ENCODE results near the gene SMCO3.
A peak's percentile ranks its signal among the peaks of the same experiment; 100 is the strongest.

The SMCO3 gene

DNA sequence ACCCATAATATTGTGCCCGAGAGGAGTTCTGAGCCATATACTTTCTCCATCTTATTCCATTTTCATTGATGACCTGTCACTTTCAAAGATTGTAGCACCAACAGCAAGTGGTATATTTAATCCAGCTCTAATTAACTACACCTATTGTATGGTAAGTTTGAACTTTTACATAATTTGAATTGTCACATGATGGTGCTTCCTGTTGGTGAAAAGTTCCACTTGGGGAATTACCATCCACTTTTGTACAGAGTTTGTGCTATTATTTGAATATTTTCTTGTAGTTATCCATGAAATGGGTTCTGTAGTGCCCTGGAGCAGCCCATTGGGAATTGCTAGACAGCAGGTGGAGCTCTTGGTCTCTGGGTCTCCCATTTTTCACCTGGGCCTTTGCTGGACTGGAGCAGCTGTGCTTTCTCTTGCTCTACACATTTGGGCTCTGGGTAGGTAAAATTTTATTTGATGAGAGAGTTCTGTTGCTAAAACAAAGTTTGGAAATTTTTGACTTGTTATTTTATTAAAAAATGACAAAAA is 3.0 kb downstream of the SMCO3 start:
- Histone ChIP-seq H3K36me3 (ENCODE audit: control insufficient read depth in 4 of 4, insufficient read depth in 4 of 4, low read length in 3 of 4) (no peaks in the 10 kb centered on the region), H3K27ac (ENCODE audit: insufficient read depth in 1 of 2, low read depth in 1 of 2, low read length in 2 of 2, poor library complexity in 1 of 2, severe bottlenecking in 2 of 2) (no peak overlapping the region), H3K4me1 (ENCODE audit: control extremely low read depth in 1 of 4, control insufficient read depth in 4 of 4, insufficient read depth in 4 of 4, low read length in 3 of 4) (peaks cover 0 to 2% (median 0%) of the 10 kb centered on the region in 4 experiments), H3K4me3 (ENCODE audit: control insufficient read depth in 1 of 7, extremely low read depth in 1 of 7, insufficient read depth in 4 of 7, low read depth in 2 of 7, low read length in 6 of 7) (no peak overlapping the region), H3K9me3 (ENCODE audit: control extremely low read depth in 1 of 5, control insufficient read depth in 4 of 5, insufficient read depth in 2 of 5, low read depth in 1 of 5, low read length in 4 of 5) (no peaks in the 10 kb centered on the region), H3K27me3 (replicated peaks in 2 of 5; ENCODE audit: control insufficient read depth in 4 of 5, insufficient read depth in 5 of 5, low read length in 4 of 5) (no peaks in the 10 kb centered on the region)
- ChIA-PET POLR2A (interaction anchor here (0.5 kb wide), 1 partner anchor 128 kb away, joined by 3 read pairs; no protein-coding TSS in a partner anchor), CTCF (interaction anchor here (0.7 to 1.5 kb wide), 5 partner anchors 11 to 186 kb away, joined by 3 to 4 read pairs (median 3); no protein-coding TSS in a partner anchor)
- no peak for DNase-seq
- 100% methylated on average over 1 of the region's 1 CpG for WGBS (ENCODE audit: insufficient coverage)

DNA sequence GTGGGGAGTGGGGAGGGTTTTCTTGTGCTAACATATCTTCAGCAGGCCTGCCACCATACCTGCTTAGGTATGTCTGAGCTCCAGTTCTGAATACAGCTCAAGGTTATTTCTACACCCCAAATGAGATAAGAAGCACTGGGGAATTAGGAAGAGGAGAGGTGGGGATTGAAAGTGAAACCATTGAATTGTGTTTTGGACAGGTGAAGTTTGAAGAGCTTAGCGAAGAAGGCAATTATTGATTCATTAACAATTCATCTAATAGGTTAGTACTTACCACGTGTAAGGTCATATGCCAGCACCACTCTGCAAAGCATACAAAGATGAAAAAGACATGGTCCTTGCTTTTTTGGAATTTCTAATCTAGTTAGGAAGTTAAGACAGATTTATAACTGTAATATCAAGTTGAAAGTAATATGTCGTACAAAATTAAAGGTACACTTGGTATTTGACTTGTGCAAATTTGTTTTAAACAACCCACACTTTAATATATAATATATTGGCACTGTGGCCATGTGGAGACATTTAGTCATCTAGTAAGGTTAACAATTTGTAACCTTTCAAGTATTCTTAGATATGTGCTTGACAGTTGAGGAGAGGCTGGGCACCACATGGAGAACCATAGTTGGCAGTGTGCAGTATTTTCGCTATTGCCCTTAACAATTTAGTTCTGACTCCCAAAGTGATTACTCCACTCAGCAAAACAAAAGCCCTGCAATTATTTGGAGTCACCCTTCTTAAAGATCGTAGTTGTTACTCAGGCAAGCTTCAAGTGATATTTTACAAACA is 3.6 kb downstream of the SMCO3 start:
- CTCF ChIA-PET = interaction anchor here (0.7 to 1.5 kb wide), 5 partner anchors 10 to 187 kb away, joined by 3 to 4 read pairs (median 3); no protein-coding TSS in a partner anchor
- POLR2A ChIA-PET = interaction anchor here (0.5 kb wide), 1 partner anchor 129 kb away, joined by 3 read pairs; no protein-coding TSS in a partner anchor
- Histone ChIP-seq H3K27me3 (replicated peaks in 2 of 5; ENCODE audit: control insufficient read depth in 4 of 5, insufficient read depth in 5 of 5, low read length in 4 of 5) (no peaks in the 10 kb centered on the region), H3K9me3 (ENCODE audit: control extremely low read depth in 1 of 5, control insufficient read depth in 4 of 5, insufficient read depth in 2 of 5, low read depth in 1 of 5, low read length in 4 of 5) (no peaks in the 10 kb centered on the region), H3K4me1 (ENCODE audit: control extremely low read depth in 1 of 4, control insufficient read depth in 4 of 4, insufficient read depth in 4 of 4, low read length in 3 of 4) (peaks cover 0 to 2% (median 0%) of the 10 kb centered on the region in 4 experiments), H3K4me3 (ENCODE audit: control insufficient read depth in 1 of 7, extremely low read depth in 1 of 7, insufficient read depth in 4 of 7, low read depth in 2 of 7, low read length in 6 of 7) (no peak overlapping the region), H3K27ac (ENCODE audit: insufficient read depth in 1 of 2, low read depth in 1 of 2, low read length in 2 of 2, poor library complexity in 1 of 2, severe bottlenecking in 2 of 2) (no peak overlapping the region), H3K36me3 (ENCODE audit: control insufficient read depth in 4 of 4, insufficient read depth in 4 of 4, low read length in 3 of 4) (no peaks in the 10 kb centered on the region)
- whole genome bisulfite sequencing (ENCODE audit: insufficient coverage) = 100% methylated on average over 4 of the region's 5 CpGs
- no peak for DNase-seq

DNA sequence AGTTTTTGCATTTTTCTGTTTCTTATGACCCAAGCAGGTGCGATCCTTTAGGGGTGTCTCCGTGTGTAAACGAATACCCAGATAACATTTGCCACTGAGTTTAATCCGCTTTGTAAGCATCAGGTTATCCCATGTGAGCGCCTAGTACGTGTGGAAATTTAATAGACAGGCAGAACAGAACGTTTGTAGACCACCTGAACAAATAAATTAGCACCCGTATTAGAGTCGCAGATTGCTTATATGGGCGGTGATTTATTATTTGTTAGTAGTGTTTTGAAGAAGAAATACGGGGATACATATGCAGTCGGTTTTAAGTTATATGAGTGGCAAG is 10.2 kb downstream of the SMCO3 start:
- Histone ChIP-seq H3K27ac (ENCODE audit: insufficient read depth in 1 of 2, low read depth in 1 of 2, low read length in 2 of 2, poor library complexity in 1 of 2, severe bottlenecking in 2 of 2) (peak overlapping the region; percentile 91 to 97), H3K27me3 (replicated peaks in 2 of 5; ENCODE audit: control insufficient read depth in 4 of 5, insufficient read depth in 5 of 5, low read length in 4 of 5) (no peaks in the 10 kb centered on the region), H3K36me3 (ENCODE audit: control insufficient read depth in 4 of 4, insufficient read depth in 4 of 4, low read length in 3 of 4) (peaks cover 4 to 15% (median 5%) of the 10 kb centered on the region in 4 experiments), H3K4me3 (ENCODE audit: control insufficient read depth in 1 of 7, extremely low read depth in 1 of 7, insufficient read depth in 4 of 7, low read depth in 2 of 7, low read length in 6 of 7) (peak overlapping the region; percentile 86 to 99 (median 95)), H3K9me3 (ENCODE audit: control extremely low read depth in 1 of 5, control insufficient read depth in 4 of 5, insufficient read depth in 2 of 5, low read depth in 1 of 5, low read length in 4 of 5) (no peaks in the 10 kb centered on the region), H3K4me1 (ENCODE audit: control extremely low read depth in 1 of 4, control insufficient read depth in 4 of 4, insufficient read depth in 4 of 4, low read length in 3 of 4) (peaks cover 2 to 23% (median 12%) of the 10 kb centered on the region in 4 experiments)
- DNase-seq = no peak
- ChIA-PET POLR2A (no interaction called here), CTCF (interaction anchor here (2.2 to 6.8 kb wide), 2 partner anchors 23 to 31 kb away, joined by 6 to 64 read pairs; a partner anchor contains a TSS)
- 0% methylated on average over 11 of the region's 12 CpGs for WGBS (ENCODE audit: insufficient coverage)

DNA sequence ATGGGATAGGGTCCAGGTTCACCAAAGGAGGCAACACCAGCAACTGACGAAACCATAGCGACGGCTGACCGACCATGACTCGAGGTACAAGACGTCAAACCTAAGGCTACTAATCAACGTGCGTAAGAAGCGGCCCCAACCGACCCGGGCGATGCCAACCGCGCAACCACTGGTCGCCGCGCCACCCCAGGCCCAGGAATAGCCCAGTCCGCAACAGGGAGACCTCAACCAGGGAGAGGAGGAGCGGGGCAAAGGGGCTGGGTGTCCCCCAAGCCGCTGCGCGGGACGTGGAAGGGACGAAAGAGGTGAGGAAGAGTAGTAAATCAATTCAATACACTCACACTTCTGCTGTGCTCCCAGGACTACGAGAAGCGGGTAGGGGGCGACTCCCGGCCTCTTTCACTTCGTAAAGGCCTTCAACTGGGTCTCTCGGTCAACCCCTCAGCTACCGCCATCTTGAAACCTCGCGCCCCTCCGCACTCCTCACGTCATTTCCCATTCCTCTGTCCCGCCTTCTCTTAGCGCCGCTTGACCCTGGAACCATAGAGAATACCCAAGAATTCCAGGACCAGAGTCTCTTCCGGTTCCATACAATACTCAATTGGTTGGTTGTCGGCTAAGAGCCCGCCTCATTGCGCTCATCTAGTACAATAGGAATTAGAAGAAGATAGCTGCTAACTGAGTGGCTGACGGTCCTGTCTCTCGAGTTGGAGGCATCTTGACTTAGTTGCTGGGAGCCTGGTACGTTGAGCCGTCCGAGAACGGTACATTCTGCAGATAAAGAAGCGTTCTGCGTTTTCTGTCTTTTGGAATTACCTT is 10.8 kb downstream of the SMCO3 start, which contains the start of the genes C12orf60 and WBP11:
C12orf60 (plus strand) TSS at position 660 of the 819 bp plus-strand sequence. CDS start 19,266 bp downstream, outside the sequence.
WBP11 (minus strand) TSS at position 468 of the 819 bp plus-strand sequence. CDS start 2,095 bp downstream, outside the sequence.
- Histone ChIP-seq H3K27me3 (replicated peaks in 2 of 5; ENCODE audit: control insufficient read depth in 4 of 5, insufficient read depth in 5 of 5, low read length in 4 of 5) (no peaks in the 10 kb centered on the region), H3K27ac (ENCODE audit: insufficient read depth in 1 of 2, low read depth in 1 of 2, low read length in 2 of 2, poor library complexity in 1 of 2, severe bottlenecking in 2 of 2) (peak within 1 kb of the TSS; percentile 91 to 97), H3K36me3 (ENCODE audit: control insufficient read depth in 4 of 4, insufficient read depth in 4 of 4, low read length in 3 of 4) (peaks cover 4 to 21% (median 7%) of the 10 kb centered on the region in 4 experiments), H3K4me1 (ENCODE audit: control extremely low read depth in 1 of 4, control insufficient read depth in 4 of 4, insufficient read depth in 4 of 4, low read length in 3 of 4) (peaks cover 2 to 23% (median 12%) of the 10 kb centered on the region in 4 experiments), H3K4me3 (ENCODE audit: control insufficient read depth in 1 of 7, extremely low read depth in 1 of 7, insufficient read depth in 4 of 7, low read depth in 2 of 7, low read length in 6 of 7) (peak within 1 kb of the TSS; percentile 86 to 99 (median 95)), H3K9me3 (ENCODE audit: control extremely low read depth in 1 of 5, control insufficient read depth in 4 of 5, insufficient read depth in 2 of 5, low read depth in 1 of 5, low read length in 4 of 5) (no peaks in the 10 kb centered on the region)
- WGBS (ENCODE audit: insufficient coverage) = under 1% methylated on average over 38 of the region's 50 CpGs
- CTCF ChIA-PET = interaction anchor here (1.3 to 6.8 kb wide), 5 partner anchors 11 to 31 kb away, joined by 3 to 64 read pairs (median 6); a partner anchor contains a TSS
- POLR2A ChIA-PET = interaction anchor here (0.5 kb wide), 1 partner anchor 85 kb away, joined by 5 read pairs; no protein-coding TSS in a partner anchor
- peak; percentile 99 for DNase-seq

DNA sequence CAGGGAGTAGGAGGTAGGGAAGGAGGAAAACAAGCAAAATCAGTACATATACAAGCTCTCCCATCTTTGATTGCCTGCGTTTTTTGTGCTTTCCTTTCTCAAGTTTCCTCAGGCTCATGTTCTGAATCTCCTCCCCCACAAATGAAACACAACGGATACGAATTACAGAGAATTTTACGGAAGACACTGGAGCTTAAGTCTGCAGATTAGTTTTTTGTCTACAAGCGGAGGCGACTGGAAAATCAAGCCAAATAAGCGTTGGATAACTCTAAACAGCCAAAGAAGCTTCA is 11.3 kb downstream of the SMCO3 start:
- H3K4me3 ChIP-seq (ENCODE audit: control insufficient read depth in 1 of 7, extremely low read depth in 1 of 7, insufficient read depth in 4 of 7, low read depth in 2 of 7, low read length in 6 of 7) = peak overlapping the region; percentile 86 to 99 (median 95)

DNA sequence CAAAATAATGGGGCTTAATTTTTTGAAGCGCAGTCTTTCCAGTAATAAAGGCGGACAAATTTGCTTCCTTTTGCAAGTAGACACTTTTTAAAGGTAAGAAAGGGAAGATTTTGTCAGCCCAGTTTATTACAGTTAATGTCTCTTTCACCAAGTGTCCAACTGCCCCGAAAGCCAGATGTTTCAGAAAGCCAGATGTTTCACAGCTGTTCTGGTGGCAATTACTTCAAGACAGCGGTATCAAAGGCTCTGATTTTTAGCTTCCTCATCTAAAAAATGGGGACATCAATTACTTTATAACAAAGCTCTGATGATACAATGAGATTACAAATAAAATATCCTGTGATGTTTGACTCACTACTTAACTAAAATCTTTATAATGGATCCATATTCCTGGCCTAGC is 11.7 kb downstream of the SMCO3 start:
- Histone ChIP-seq H3K4me3 (ENCODE audit: control insufficient read depth in 1 of 7, extremely low read depth in 1 of 7, insufficient read depth in 4 of 7, low read depth in 2 of 7, low read length in 6 of 7) (peak overlapping the region in 6 of 7 experiments; percentile 94 to 99 (median 95)), H3K27ac (ENCODE audit: insufficient read depth in 1 of 2, low read depth in 1 of 2, low read length in 2 of 2, poor library complexity in 1 of 2, severe bottlenecking in 2 of 2) (peak overlapping the region in 1 of 2 experiments; percentile 97), H3K27me3 (replicated peaks in 2 of 5; ENCODE audit: control insufficient read depth in 4 of 5, insufficient read depth in 5 of 5, low read length in 4 of 5) (no peaks in the 10 kb centered on the region), H3K36me3 (ENCODE audit: control insufficient read depth in 4 of 4, insufficient read depth in 4 of 4, low read length in 3 of 4) (peaks cover 4 to 31% (median 14%) of the 10 kb centered on the region in 4 experiments), H3K9me3 (ENCODE audit: control extremely low read depth in 1 of 5, control insufficient read depth in 4 of 5, insufficient read depth in 2 of 5, low read depth in 1 of 5, low read length in 4 of 5) (no peaks in the 10 kb centered on the region), H3K4me1 (ENCODE audit: control extremely low read depth in 1 of 4, control insufficient read depth in 4 of 4, insufficient read depth in 4 of 4, low read length in 3 of 4) (peaks cover 2 to 23% (median 12%) of the 10 kb centered on the region in 4 experiments)
- POLR2A ChIA-PET = interaction anchor here (0.6 kb wide), 1 partner anchor 194 kb away, joined by 4 read pairs; no protein-coding TSS in a partner anchor
- 96% methylated on average over 3 of the region's 4 CpGs for WGBS (ENCODE audit: insufficient coverage)
- CTCF ChIA-PET = interaction anchor here (1.1 to 6.8 kb wide), 6 partner anchors 10 to 30 kb away, joined by 3 to 64 read pairs (median 6); a partner anchor contains a TSS
- DNase-seq = peak in 2 of 3 donors; percentile 9 to 23

More for the DNA sequence above, 11.3 kb downstream of the SMCO3 start:
- Histone ChIP-seq H3K9me3 (ENCODE audit: control extremely low read depth in 1 of 5, control insufficient read depth in 4 of 5, insufficient read depth in 2 of 5, low read depth in 1 of 5, low read length in 4 of 5) (no peaks in the 10 kb centered on the region), H3K36me3 (ENCODE audit: control insufficient read depth in 4 of 4, insufficient read depth in 4 of 4, low read length in 3 of 4) (peaks cover 4 to 26% (median 10%) of the 10 kb centered on the region in 4 experiments), H3K27me3 (replicated peaks in 2 of 5; ENCODE audit: control insufficient read depth in 4 of 5, insufficient read depth in 5 of 5, low read length in 4 of 5) (no peaks in the 10 kb centered on the region), H3K4me1 (ENCODE audit: control extremely low read depth in 1 of 4, control insufficient read depth in 4 of 4, insufficient read depth in 4 of 4, low read length in 3 of 4) (peaks cover 2 to 23% (median 12%) of the 10 kb centered on the region in 4 experiments), H3K27ac (ENCODE audit: insufficient read depth in 1 of 2, low read depth in 1 of 2, low read length in 2 of 2, poor library complexity in 1 of 2, severe bottlenecking in 2 of 2) (peak overlapping the region; percentile 91 to 97)
- DNase-seq = no peak
- POLR2A ChIA-PET = interaction anchor here (0.6 kb wide), 1 partner anchor 193 kb away, joined by 4 read pairs; no protein-coding TSS in a partner anchor
- 0% methylated on average over 7 of the region's 7 CpGs for WGBS (ENCODE audit: insufficient coverage)
- CTCF ChIA-PET = interaction anchor here (1.3 to 6.8 kb wide), 5 partner anchors 10 to 30 kb away, joined by 3 to 64 read pairs (median 6); a partner anchor contains a TSS
